Retinal pigment epithelial cell (primary cell): ENCODE measurements around the gene SLC9A4.
"Not testable (repeated sequence)": the region's sequence is repeated elsewhere in the genome, so short reads cannot be mapped to it uniquely, and the experiment has no call there.

Source experiments
- DNase-seq: peaks from one replicate; pipeline ENCODE4 v3.0.0-alpha.2; 2010; ENCODE audit warnings: low read depth
- H3K4me3 ChIP-seq: 2 replicates; pipeline ENCODE4 v1.5.1; 2011; ENCODE audit warnings: mild to moderate bottlenecking, low read length, control low read depth, moderate library complexity
- TF ChIP-seq, protein P1 (sequence below): conservative IDR thresholded peaks from 2 replicates; pipeline ENCODE4 v1.5.1; 2011; ENCODE audit warnings: low read depth, low read length, control low read depth, inconsistent platforms

SLC9A4 gene

DNA sequence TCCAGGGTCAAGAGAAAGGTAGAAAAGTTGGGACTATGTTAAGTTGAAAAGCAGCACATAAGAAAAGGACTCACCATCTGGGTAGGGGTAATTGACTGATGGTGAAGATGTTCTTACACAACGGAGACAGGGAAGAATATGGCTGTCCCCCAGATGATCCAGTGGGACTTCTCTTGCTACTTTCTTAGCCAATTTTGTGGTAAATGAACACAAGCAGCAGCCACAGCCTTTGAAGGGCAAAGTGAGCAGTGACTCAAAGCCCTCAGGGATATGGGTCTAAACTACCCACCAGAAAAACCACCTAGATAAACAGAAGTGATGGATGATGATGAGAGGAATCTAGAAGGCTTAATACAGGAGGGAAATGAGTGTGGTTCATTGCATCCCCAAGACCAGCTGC is 80.6 kb downstream of the SLC9A4 start:
- no peak overlapping the region for H3K4me3 ChIP-seq
- no peak for DNase-seq
- TF ChIP-seq, protein P1, sequence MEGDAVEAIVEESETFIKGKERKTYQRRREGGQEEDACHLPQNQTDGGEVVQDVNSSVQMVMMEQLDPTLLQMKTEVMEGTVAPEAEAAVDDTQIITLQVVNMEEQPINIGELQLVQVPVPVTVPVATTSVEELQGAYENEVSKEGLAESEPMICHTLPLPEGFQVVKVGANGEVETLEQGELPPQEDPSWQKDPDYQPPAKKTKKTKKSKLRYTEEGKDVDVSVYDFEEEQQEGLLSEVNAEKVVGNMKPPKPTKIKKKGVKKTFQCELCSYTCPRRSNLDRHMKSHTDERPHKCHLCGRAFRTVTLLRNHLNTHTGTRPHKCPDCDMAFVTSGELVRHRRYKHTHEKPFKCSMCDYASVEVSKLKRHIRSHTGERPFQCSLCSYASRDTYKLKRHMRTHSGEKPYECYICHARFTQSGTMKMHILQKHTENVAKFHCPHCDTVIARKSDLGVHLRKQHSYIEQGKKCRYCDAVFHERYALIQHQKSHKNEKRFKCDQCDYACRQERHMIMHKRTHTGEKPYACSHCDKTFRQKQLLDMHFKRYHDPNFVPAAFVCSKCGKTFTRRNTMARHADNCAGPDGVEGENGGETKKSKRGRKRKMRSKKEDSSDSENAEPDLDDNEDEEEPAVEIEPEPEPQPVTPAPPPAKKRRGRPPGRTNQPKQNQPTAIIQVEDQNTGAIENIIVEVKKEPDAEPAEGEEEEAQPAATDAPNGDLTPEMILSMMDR = no peak

DNA sequence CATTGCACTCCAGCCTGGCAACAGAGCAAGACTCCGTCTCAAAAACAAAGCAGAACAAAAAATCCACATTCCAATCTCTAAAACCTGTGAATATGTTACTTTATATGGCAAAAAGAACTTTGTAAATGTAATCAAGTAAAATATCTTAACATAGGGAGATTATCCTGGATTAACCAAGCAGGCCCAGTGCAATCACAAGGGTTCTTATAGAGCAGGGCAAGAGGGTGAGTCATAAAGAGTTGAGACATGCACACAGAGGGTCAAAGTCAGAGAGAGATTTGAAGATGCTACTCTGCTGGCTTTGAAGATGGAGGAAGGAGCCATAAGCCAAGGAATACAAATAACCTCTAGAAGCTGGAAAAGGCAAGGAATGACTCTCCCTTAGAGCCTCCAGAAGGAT is 85.4 kb downstream of the SLC9A4 start:
- TF ChIP-seq, protein P1 = no peak
- H3K4me3 ChIP-seq = no peak overlapping the region
- DNase-seq = peak; percentile 65

DNA sequence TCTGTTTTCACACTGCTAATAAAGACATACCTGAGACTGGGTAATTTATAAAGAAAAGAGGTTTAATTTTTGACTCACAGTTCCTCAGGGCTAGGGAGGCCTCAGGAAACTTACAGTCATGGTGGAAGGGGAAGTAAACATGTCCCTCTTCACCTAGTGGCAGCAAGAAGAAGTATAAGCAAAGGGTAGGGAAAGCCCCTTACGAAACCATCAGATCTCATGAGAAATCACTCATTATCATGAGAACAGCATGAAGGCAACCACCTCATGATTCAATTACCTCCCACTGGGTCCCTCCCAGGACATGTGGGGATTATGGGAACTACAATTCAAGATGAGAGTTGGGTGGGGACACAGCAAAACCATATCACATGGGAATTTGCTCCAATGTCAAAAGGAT is 89.5 kb downstream of the SLC9A4 start:
- not testable (repeated sequence) for DNase-seq, H3K4me3 ChIP-seq

DNA sequence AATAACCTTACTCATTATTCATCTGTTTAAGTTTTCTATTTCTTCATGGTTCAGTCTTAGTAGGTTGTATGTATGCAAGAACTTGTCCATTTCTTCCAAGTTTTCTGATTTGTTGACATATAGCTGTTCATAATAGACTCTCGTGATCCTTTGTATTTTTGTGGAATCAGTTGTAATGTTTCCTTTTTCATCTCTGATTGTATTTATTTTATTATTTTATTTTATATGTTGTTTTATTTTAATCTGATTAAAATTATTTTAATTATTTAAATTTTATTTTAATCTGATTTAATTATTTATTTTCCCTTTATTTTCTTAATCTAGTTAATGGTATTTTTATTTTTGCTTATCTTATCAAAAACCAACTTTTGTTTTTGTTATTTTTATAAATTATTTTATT is 102.9 kb downstream of the SLC9A4 start:
- TF ChIP-seq, protein P1 = no peak
- no peak for DNase-seq
- H3K4me3 ChIP-seq = no peak overlapping the region

DNA sequence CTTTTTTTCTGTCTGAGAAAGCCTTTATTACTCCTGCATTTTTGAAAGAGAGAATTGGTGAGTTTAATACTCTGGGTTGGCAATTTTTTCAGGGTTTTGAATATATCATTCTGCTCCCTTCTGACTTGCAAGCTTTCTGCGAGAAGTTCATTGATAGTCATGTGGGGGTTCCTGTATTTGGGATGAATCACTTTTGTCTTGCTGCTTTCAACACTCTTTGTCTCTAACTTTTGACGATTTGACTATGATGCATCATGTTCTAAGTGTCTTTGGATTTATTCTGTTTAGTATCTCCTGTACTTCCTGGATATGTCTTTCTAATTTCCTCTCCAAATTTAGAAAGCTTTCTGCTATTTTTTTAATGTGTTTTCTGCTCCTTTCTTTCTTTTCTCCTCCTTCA is 105.3 kb downstream of the SLC9A4 start:
- no peak overlapping the region for H3K4me3 ChIP-seq
- TF ChIP-seq, protein P1 = no peak
- no peak for DNase-seq

DNA sequence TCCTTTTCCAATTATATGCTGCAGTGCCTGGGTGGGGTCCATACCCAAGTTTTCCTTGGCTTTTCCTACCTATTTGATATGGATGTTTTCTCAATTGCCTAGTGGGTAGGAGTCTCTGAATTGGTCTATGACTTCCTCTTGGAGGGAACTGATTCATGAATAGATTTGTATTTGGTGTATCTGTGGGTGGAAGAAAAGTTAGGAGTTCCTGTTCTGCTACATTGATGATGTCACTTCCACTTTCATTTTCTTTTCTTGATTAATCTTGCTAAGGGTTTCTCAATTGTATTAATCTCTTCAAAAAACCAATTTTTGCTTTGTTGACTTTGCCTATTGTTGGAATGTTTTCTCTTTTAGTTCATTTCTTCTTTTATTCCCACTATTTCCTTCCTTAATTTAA is 108.9 kb downstream of the SLC9A4 start:
- no peak overlapping the region for H3K4me3 ChIP-seq
- no peak for DNase-seq
- TF ChIP-seq, protein P1 = no peak

DNA sequence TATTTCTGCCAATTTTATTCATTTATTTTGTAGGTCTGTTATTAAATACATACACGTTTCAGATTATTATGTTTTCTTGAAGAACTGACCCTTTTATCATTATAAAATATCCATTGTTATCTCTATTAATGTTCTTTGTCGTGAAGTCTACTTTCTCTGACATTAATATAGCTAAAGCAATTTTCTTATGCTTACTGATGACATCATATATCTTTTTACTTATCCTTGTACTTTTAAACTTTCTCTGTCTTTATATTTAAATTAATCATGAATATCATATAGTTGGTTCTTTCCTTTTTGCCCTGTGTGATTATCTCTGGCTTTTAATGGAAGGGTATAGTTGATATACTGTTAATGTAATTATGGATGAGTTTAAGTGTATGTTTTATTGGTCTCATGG is 109.8 kb downstream of the SLC9A4 start:
- TF ChIP-seq, protein P1 = no peak
- no peak for DNase-seq
- H3K4me3 ChIP-seq = no peak overlapping the region
